Mesenchymal stem cell (in vitro differentiated cells and primary cell): ENCODE data around the gene MPP7.

Source experiments
- DNase-seq: peaks from one replicate; pipeline ENCODE4 v3.0.0-alpha.2; 2013
- H2AFZ ChIP-seq: one replicate; pipeline ENCODE4 v1.6.1; 2013; ENCODE audit warnings: low read depth, mild to moderate bottlenecking, control low read depth, inconsistent platforms, low read length, moderate library complexity
- H2AK5ac ChIP-seq: 2 replicates; pipeline ENCODE4 v1.6.1; 2013; ENCODE audit warnings: low read length, moderate library complexity, mild to moderate bottlenecking, inconsistent platforms; ENCODE audit not compliant: severe bottlenecking
- H2BK120ac ChIP-seq: one replicate; pipeline ENCODE4 v1.6.1; 2013; ENCODE audit warnings: low read depth, mild to moderate bottlenecking, inconsistent platforms, low read length, moderate library complexity
- H2BK12ac ChIP-seq, 2 experiments: one replicate each; pipeline ENCODE4 v1.6.1; 2013; ENCODE audit warnings: inconsistent platforms in 2 of 2, low read length in 2 of 2, mild to moderate bottlenecking in 2 of 2, moderate library complexity in 2 of 2, control low read depth in 1 of 2
- H2BK15ac ChIP-seq: one replicate; pipeline ENCODE4 v1.6.1; 2013; ENCODE audit warnings: mild to moderate bottlenecking, low read depth, inconsistent platforms; ENCODE audit not compliant: poor library complexity, severe bottlenecking
- H2BK5ac ChIP-seq: 2 replicates; pipeline ENCODE4 v1.6.1; 2013; ENCODE audit warnings: low read depth, mild to moderate bottlenecking, low read length, control low read depth, inconsistent platforms; ENCODE audit not compliant: poor library complexity, severe bottlenecking
- H3K14ac ChIP-seq, 2 experiments: one replicate each; pipeline ENCODE4 v1.6.1; 2013; ENCODE audit warnings: inconsistent platforms in 2 of 2, low read length in 2 of 2, control low read depth in 1 of 2, mild to moderate bottlenecking in 1 of 2, moderate library complexity in 1 of 2
- H3K18ac ChIP-seq, 2 experiments: one replicate each; pipeline ENCODE4 v1.6.1; 2013; ENCODE audit warnings: inconsistent platforms in 2 of 2, low read length in 2 of 2, control low read depth in 1 of 2, low read depth in 1 of 2, mild to moderate bottlenecking in 1 of 2
- H3K23ac ChIP-seq, 2 experiments: one replicate each; pipeline ENCODE4 v1.6.1; 2013; ENCODE audit warnings: inconsistent platforms in 2 of 2, low read length in 2 of 2, mild to moderate bottlenecking in 2 of 2, moderate library complexity in 2 of 2, control low read depth in 1 of 2
- H3K27ac ChIP-seq: 2 replicates; pipeline ENCODE4 v1.5.1; 2013; ENCODE audit warnings: mild to moderate bottlenecking, moderate library complexity, low read length, control low read depth, inconsistent platforms; ENCODE audit not compliant: poor library complexity, severe bottlenecking
- H3K27me3 ChIP-seq, 2 experiments: 2 replicates each; pipeline versions ENCODE4 v1.6.1 to v1.7.0; 2013; ENCODE audit warnings: low read length in 2 of 2, mild to moderate bottlenecking in 2 of 2, moderate library complexity in 2 of 2, control low read depth in 1 of 2, inconsistent platforms in 1 of 2; ENCODE audit not compliant: control insufficient read depth in 1 of 2, insufficient read depth in 1 of 2
- H3K36me3 ChIP-seq, 2 experiments: 2 replicates each; pipeline versions ENCODE4 v1.6.1 to v1.7.0; 2013; ENCODE audit warnings: low read length in 2 of 2, control low read depth in 1 of 2, inconsistent platforms in 1 of 2, low read depth in 1 of 2, mild to moderate bottlenecking in 1 of 2; ENCODE audit not compliant: insufficient read depth in 2 of 2, control insufficient read depth in 1 of 2
- H3K4ac ChIP-seq, 2 experiments: one replicate each; pipeline ENCODE4 v1.6.1; 2013; ENCODE audit warnings: inconsistent platforms in 2 of 2, low read length in 2 of 2, mild to moderate bottlenecking in 2 of 2, moderate library complexity in 2 of 2, control low read depth in 1 of 2, low read depth in 1 of 2
- H3K4me1 ChIP-seq: 2 replicates; pipeline ENCODE4 v1.6.1; 2013; ENCODE audit warnings: low read depth, low read length, control low read depth; ENCODE audit not compliant: control insufficient read depth, insufficient read depth
- H3K4me2 ChIP-seq: 2 replicates; pipeline ENCODE4 v1.6.1; 2013; ENCODE audit warnings: low read length, mild to moderate bottlenecking, inconsistent platforms; ENCODE audit not compliant: poor library complexity, severe bottlenecking
- H3K4me3 ChIP-seq, 2 experiments: 2 replicates each; pipeline versions ENCODE4 v1.5.1 to v1.7.0; 2013; ENCODE audit warnings: low read length in 2 of 2, mild to moderate bottlenecking in 2 of 2, control low read depth in 1 of 2, low read depth in 1 of 2; ENCODE audit not compliant: insufficient read depth in 1 of 2
- H3K79me1 ChIP-seq: replicated peaks from 2 replicates; pipeline ENCODE4 v1.6.1; 2013; ENCODE audit warnings: mild to moderate bottlenecking, control low read depth, low read length, inconsistent platforms; ENCODE audit not compliant: poor library complexity, severe bottlenecking
- H3K9ac ChIP-seq: 2 replicates; pipeline ENCODE4 v1.7.0; 2013; ENCODE audit warnings: mild to moderate bottlenecking, low read length, moderate library complexity
- H3K9me3 ChIP-seq: 2 replicates; pipeline ENCODE4 v1.7.0; 2013; ENCODE audit warnings: mild to moderate bottlenecking, low read length; ENCODE audit not compliant: control insufficient read depth
- H4K8ac ChIP-seq: one replicate; pipeline ENCODE4 v1.6.1; 2013; ENCODE audit warnings: inconsistent platforms, mild to moderate bottlenecking, low read length, moderate library complexity
- H4K91ac ChIP-seq: one replicate; pipeline ENCODE4 v1.6.1; 2013; ENCODE audit warnings: mild to moderate bottlenecking, low read length, inconsistent platforms
- WGBS: methylation state at CpG from one replicate; pipeline ENCODE4 v1.1.7; 2013; ENCODE audit warnings: mixed read lengths; 5-methylcytosine and 5-hydroxymethylcytosine counted together

MPP7 gene

DNA sequence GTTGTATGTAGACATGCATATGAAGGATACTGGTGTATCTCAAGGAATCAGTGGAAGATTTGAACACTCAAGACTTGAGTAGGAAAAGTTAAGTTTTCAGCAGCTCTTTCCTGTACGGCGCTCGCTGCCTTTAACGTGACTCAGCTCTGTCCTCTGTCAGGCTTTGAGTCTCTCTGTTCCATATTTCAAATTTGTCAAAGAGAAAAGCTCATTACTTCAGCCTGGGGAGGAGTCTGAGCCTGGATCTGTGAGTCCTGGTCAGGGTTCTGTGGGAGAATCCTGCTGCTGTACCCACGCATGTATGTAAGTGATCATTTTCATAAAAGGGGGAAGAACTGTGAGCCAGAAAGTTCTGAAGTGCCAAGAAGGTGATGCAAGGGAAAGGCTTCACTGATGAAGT lies 13.8 kb upstream of the MPP7 start:
- Histone ChIP-seq H2AK5ac (peak overlapping the region; percentile 53), H2BK12ac (no peak overlapping the region), H3K4me2 (no peak overlapping the region), H3K27ac (no peak overlapping the region), H3K4me3 (no peak overlapping the region), H3K23ac (no peak overlapping the region), H3K9me3 (no peaks in the 10 kb centered on the region), H3K36me3 (no peaks in the 10 kb centered on the region), H3K79me1 (no peaks in the 10 kb centered on the region), H3K4ac (no peak overlapping the region), H2BK15ac (no peak overlapping the region), H3K18ac (no peak overlapping the region), H2AFZ (no peak overlapping the region), H2BK5ac (no peak overlapping the region), H3K9ac (no peak overlapping the region), H4K91ac (no peak overlapping the region), H4K8ac (no peak overlapping the region), H3K4me1 (no peaks in the 10 kb centered on the region), H2BK120ac (no peak overlapping the region), H3K14ac (no peak overlapping the region), H3K27me3 (peaks cover 0 to 17% of the 10 kb centered on the region in 2 experiments)
- WGBS = 81% methylated on average over 5 of the region's 5 CpGs
- DNase-seq = no peak

GRCh38 chr10:28315140-28315539 lies 12.3 kb upstream of the MPP7 start:
- no peak for DNase-seq
- H3K4me1 ChIP-seq = no peaks in the 10 kb centered on the region
- H3K9me3 ChIP-seq = no peaks in the 10 kb centered on the region
- no peak overlapping the region for H2BK15ac ChIP-seq
- no peak overlapping the region for H3K4me2 ChIP-seq
- H2BK120ac ChIP-seq = no peak overlapping the region
- H4K91ac ChIP-seq = no peak overlapping the region
- no peak overlapping the region for H3K18ac ChIP-seq
- no peak overlapping the region for H3K14ac ChIP-seq
- no peaks in the 10 kb centered on the region for H3K79me1 ChIP-seq
- H3K27ac ChIP-seq = no peak overlapping the region
- H2BK12ac ChIP-seq = no peak overlapping the region
- H3K4me3 ChIP-seq = no peak overlapping the region
- H2AK5ac ChIP-seq = no peak overlapping the region
- H2AFZ ChIP-seq = no peak overlapping the region
- no peak overlapping the region for H4K8ac ChIP-seq
- H3K27me3 ChIP-seq = peaks cover 0 to 27% of the 10 kb centered on the region in 2 experiments
- no peaks in the 10 kb centered on the region for H3K36me3 ChIP-seq
- no peak overlapping the region for H2BK5ac ChIP-seq
- no peak overlapping the region for H3K9ac ChIP-seq
- no peak overlapping the region for H3K23ac ChIP-seq
- H3K4ac ChIP-seq = no peak overlapping the region
- WGBS = 60% methylated on average over 3 of the region's 4 CpGs

GRCh38 chr10:28314211-28314610 lies 11.3 kb upstream of the MPP7 start:
- no peak for DNase-seq
- no peak overlapping the region for H2BK15ac ChIP-seq

DNA sequence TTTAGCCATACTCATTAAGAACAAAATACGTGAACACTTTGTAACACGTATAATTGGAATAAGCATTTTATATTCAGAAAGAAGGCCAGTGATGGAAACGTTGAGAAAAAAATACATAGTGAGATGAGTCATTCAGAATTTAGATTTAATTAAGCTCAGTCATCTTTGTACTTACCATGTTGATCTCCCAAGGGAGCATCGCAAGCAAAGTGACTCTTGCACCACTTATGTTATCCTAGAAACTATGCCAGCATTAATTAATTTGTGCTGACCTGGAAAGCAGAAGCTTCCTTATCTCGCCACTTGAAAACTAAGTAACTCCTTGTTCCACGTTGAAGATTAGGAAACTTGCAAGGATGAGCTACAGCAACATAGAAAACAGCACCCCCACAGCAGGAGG lies 9.7 kb upstream of the MPP7 start:
- Histone ChIP-seq H2BK120ac (no peak overlapping the region), H3K27ac (no peak overlapping the region), H3K36me3 (no peaks in the 10 kb centered on the region), H2AK5ac (no peak overlapping the region), H3K14ac (no peak overlapping the region), H3K4me2 (no peak overlapping the region), H2BK15ac (no peak overlapping the region), H3K18ac (no peak overlapping the region), H2AFZ (no peak overlapping the region), H4K91ac (no peak overlapping the region), H3K79me1 (no peaks in the 10 kb centered on the region), H2BK5ac (no peak overlapping the region), H2BK12ac (no peak overlapping the region), H3K27me3 (peaks cover 15 to 40% of the 10 kb centered on the region in 2 experiments), H3K4me1 (no peaks in the 10 kb centered on the region), H3K9me3 (no peaks in the 10 kb centered on the region), H3K4me3 (no peak overlapping the region), H3K23ac (no peak overlapping the region), H3K4ac (no peak overlapping the region), H3K9ac (no peak overlapping the region), H4K8ac (no peak overlapping the region)
- DNase-seq = no peak
- 79% methylated on average over 6 of the region's 6 CpGs for WGBS

More at GRCh38 chr10:28314211-28314610, 11.3 kb upstream of the MPP7 start:
- H2AFZ ChIP-seq = no peak overlapping the region
- H3K4ac ChIP-seq = no peak overlapping the region
- no peak overlapping the region for H3K14ac ChIP-seq
- no peak overlapping the region for H4K8ac ChIP-seq
- no peak overlapping the region for H2BK12ac ChIP-seq
- H2AK5ac ChIP-seq = no peak overlapping the region
- H3K27me3 ChIP-seq = peaks cover 3 to 30% of the 10 kb centered on the region in 2 experiments
- no peak overlapping the region for H3K4me3 ChIP-seq
- H2BK5ac ChIP-seq = no peak overlapping the region
- no peaks in the 10 kb centered on the region for H3K4me1 ChIP-seq
- H3K9me3 ChIP-seq = no peaks in the 10 kb centered on the region
- H4K91ac ChIP-seq = no peak overlapping the region
- H3K4me2 ChIP-seq = no peak overlapping the region
- no peak overlapping the region for H3K18ac ChIP-seq
- H3K23ac ChIP-seq = no peak overlapping the region
- no peaks in the 10 kb centered on the region for H3K36me3 ChIP-seq
- no peaks in the 10 kb centered on the region for H3K79me1 ChIP-seq
- H3K9ac ChIP-seq = no peak overlapping the region
- H2BK120ac ChIP-seq = no peak overlapping the region
- H3K27ac ChIP-seq = no peak overlapping the region
- WGBS = 87% methylated on average over 5 of the region's 5 CpGs
